K562 (cell line): ENCODE data around the gene CADM2. TPM values are rescaled to one million over a fixed set of nuclear protein-coding genes. Genes with fewer than 3 reads are reported as not detected.

Experiments used
- ATAC-seq: fragments of 200-7000 bp; cut with Tn5 transposase; 3 replicates; pipeline ENCODE4 v1.9.1; 2020; ENCODE audit warnings: moderate library complexity
- BruUV-seq: library from RNA; stranded (reverse); fragments of 400-500 nt; replicated peaks from 2 replicates; lab custom pipeline; 2021; lab: Mats Ljungman, UMichigan
- CTCF ChIA-PET: fragments of 300-600 bp; formaldehyde crosslinking; extraction: SDS; loops from one replicate; lab custom pipeline; 2021; ENCODE audit warnings: low intra/inter-chr PET ratio; lab: Yijun Ruan, JAX
- POLR2A ChIA-PET: fragments of 300-600, 350-650 bp; sonication (Branson Sonifier 250); formaldehyde crosslinking; extraction: SDS; loops from one replicate; lab custom pipeline; 2021; ENCODE audit warnings: antibody characterized with exemption, inconsistent platforms; lab: Yijun Ruan, JAX
- DNase-seq, 4 experiments: peaks; one replicate each; pipeline versions ENCODE4 v3.0.0 to v3.0.0-alpha.2; 2011 to 2018; ENCODE audit warnings: low spot score in 3 of 4, mixed read lengths in 3 of 4; ENCODE audit errors: extremely low read depth in 1 of 4
- FAIRE-seq: peaks from 2 replicates; lab custom pipeline; 2011; peaks lifted over from hg19 to GRCh38; lab: Jason Lieb, UNC
- H2AFZ ChIP-seq: 2 replicates; pipeline ENCODE4 v1.6.0; 2011; ENCODE audit warnings: low read depth, low read length, control low read depth, inconsistent platforms
- H3K27ac ChIP-seq: fragments of 200-600 bp; 3 replicates; pipeline ENCODE4 v1.8.0; 2011; ENCODE audit warnings: low read depth, mild to moderate bottlenecking, control low read depth, inconsistent platforms, low read length, moderate library complexity, mixed read lengths; ENCODE audit errors: extremely low read depth
- H3K27me3 ChIP-seq, 2 experiments: fragments of 300-600 bp in 1 of 2; 2 replicates in 1 of 2; 3 replicates in 1 of 2; pipeline versions ENCODE4 v1.6.0 to v1.8.0; 2011; ENCODE audit warnings: inconsistent platforms in 2 of 2, low read length in 2 of 2, mild to moderate bottlenecking in 1 of 2, mixed read lengths in 1 of 2, moderate library complexity in 1 of 2; ENCODE audit not compliant: control insufficient read depth in 2 of 2, insufficient read depth in 2 of 2
- H3K36me3 ChIP-seq: fragments of 300-600 bp; 3 replicates; pipeline ENCODE4 v1.8.0; 2011; ENCODE audit warnings: mild to moderate bottlenecking, low read length, inconsistent platforms; ENCODE audit not compliant: control insufficient read depth, insufficient read depth
- H3K4me1 ChIP-seq, 2 experiments: fragments of 200-600 bp in 1 of 2; replicated peaks in 1 of 2; 2 replicates in 1 of 2; 3 replicates in 1 of 2; pipeline versions ENCODE4 v1.5.1 to v1.8.0; 2011; ENCODE audit warnings: inconsistent platforms in 2 of 2, low read length in 2 of 2, mild to moderate bottlenecking in 1 of 2, mixed read lengths in 1 of 2, moderate library complexity in 1 of 2; ENCODE audit not compliant: control insufficient read depth in 2 of 2, insufficient read depth in 2 of 2
- H3K4me2 ChIP-seq: 2 replicates; pipeline ENCODE4 v1.6.1; 2011; ENCODE audit warnings: low read length, control low read depth, inconsistent platforms, mixed read lengths; ENCODE audit not compliant: insufficient read depth
- H3K4me3 ChIP-seq: fragments of 200-600 bp; sonication (generic), shearing (Covaris generic); 2 replicates; pipeline ENCODE4 v1.5.1; 2016; ENCODE audit warnings: control low read depth, inconsistent platforms
- H3K79me2 ChIP-seq: fragments of 200-600 bp; 3 replicates; pipeline ENCODE4 v1.8.0; 2011; ENCODE audit warnings: low read length, inconsistent platforms; ENCODE audit not compliant: control insufficient read depth, insufficient read depth
- H3K9ac ChIP-seq, 2 experiments: 2 replicates each; pipeline versions ENCODE4 v1.6.0 to v1.6.1; 2011; ENCODE audit warnings: low read depth in 2 of 2, low read length in 2 of 2, control low read depth in 1 of 2, inconsistent platforms in 1 of 2, mild to moderate bottlenecking in 1 of 2, mixed read lengths in 1 of 2; ENCODE audit not compliant: insufficient read depth in 1 of 2
- H3K9me1 ChIP-seq: one replicate; pipeline ENCODE4 v1.6.0; 2011; ENCODE audit warnings: inconsistent platforms, mild to moderate bottlenecking, low read length, moderate library complexity; ENCODE audit not compliant: control insufficient read depth, insufficient read depth
- H3K9me3 ChIP-seq: replicated peaks from 2 replicates; pipeline ENCODE4 v1.5.1; 2011; ENCODE audit warnings: low read depth, low read length, inconsistent platforms; ENCODE audit not compliant: control insufficient read depth, insufficient read depth
- H4K20me1 ChIP-seq: replicated peaks from 2 replicates; pipeline ENCODE4 v1.6.1; 2011; ENCODE audit warnings: low read length, inconsistent platforms, mixed read lengths; ENCODE audit not compliant: control insufficient read depth, insufficient read depth
- L3MBTL2 ChIP-seq: fragments of 450-650 bp; IDR thresholded peaks from 2 replicates; pipeline ENCODE4 v1.6.1; 2016; ENCODE audit warnings: mild to moderate bottlenecking, moderate library complexity
- WHSC1 ChIP-seq: IDR thresholded peaks from one replicate; pipeline ENCODE4 v1.6.1; 2012; ENCODE audit warnings: low read length, control low read depth, inconsistent platforms
- ZNF165 ChIP-seq: fragments of 250-450 bp; sonication (Bioruptor Pico); IDR thresholded peaks from 2 replicates; pipeline ENCODE4 v1.4.0; 2020; ENCODE audit warnings: borderline replicate concordance
- WGBS: fragments of 100-300 bp; shearing (Covaris generic); methylation state at CpG from one replicate; pipeline ENCODE4 v1.1.6; 2016; ENCODE audit warnings: low coverage, mixed read lengths; ENCODE audit not compliant: insufficient coverage; ENCODE audit errors: missing lambda C conversion rate; 5-methylcytosine and 5-hydroxymethylcytosine counted together
- in situ Hi-C: fragments of 300-500 bp; cut with MboI; formaldehyde crosslinking; loops from 4 replicates; pipeline ENCODE4 v1.15.0; 2018; ENCODE audit warnings: inconsistent platforms, mixed read lengths
- intact Hi-C: fragments of 100-400 bp; cut with micrococcal nuclease; formaldehyde crosslinking; loops from 2 replicates; pipeline ENCODE4 v1.14.2; 2022
- polyA plus RNA-seq, 8 experiments: library from polyadenylated mRNA; depleted of rRNA in 4 of 8; stranded (reverse) in 5 of 8; unstranded in 3 of 8; fragments of >200 nt; fragmentation: Nextera tagmentation in 2 of 8; fragmentation: Illumina TruSeq in 1 of 8; extraction: Ambion mirVana in 2 of 8; extraction: Trizol in 1 of 8; gene quantifications; 2 replicates each; pipeline versions ENCODE4 v1.2.1 to v1.2.3, GENCODE V29; 2011 to 2014; ENCODE audit warnings: inconsistent platforms in 1 of 8, missing spikeins in 1 of 8
- total RNA-seq, 7 experiments: library from RNA; depleted of rRNA in 6 of 7; stranded (reverse); fragments of >200 nt in 6 of 7; fragmentation: Illumina TruSeq in 2 of 7; extraction: Trizol in 2 of 7; gene quantifications; 2 replicates each; pipeline versions ENCODE4 v1.2.1 to v1.2.3, GENCODE V29; 2011 to 2021; ENCODE audit warnings: low replicate concordance in 1 of 7
- TF ChIP-seq, protein P1 (sequence below), 2 experiments: fragments of 450-650 bp in 1 of 2; sonication (generic) in 1 of 2; formaldehyde crosslinking; conservative IDR thresholded peaks; 2 replicates each; pipeline versions ENCODE4 v1.4.0 to v1.8.1; 2020 to 2022; ENCODE audit warnings: mild to moderate bottlenecking in 1 of 2, missing genetic modification reagents in 1 of 2
- TF ChIP-seq, protein P2 (sequence below), 2 experiments: fragments of 250-450 bp in 1 of 2; fragments of 450-650 bp in 1 of 2; sonication (Bioruptor Pico) in 1 of 2; IDR thresholded peaks; 2 replicates each; pipeline versions ENCODE4 v1.6.1 to v1.8.0; 2016 to 2021; ENCODE audit warnings: mild to moderate bottlenecking in 2 of 2, moderate library complexity in 2 of 2, missing compliant biosample characterization in 1 of 2, missing genetic modification characterization in 1 of 2
- TF ChIP-seq, protein P3 (sequence below): sonication (generic); formaldehyde crosslinking; IDR thresholded peaks from 2 replicates; pipeline ENCODE4 v1.8.1; 2023; ENCODE audit warnings: mild to moderate bottlenecking, missing genetic modification reagents, moderate library complexity

CADM2 gene
- total and polyA plus RNA-seq, 9 of the 15 experiments (the other 6 are each of a cell fraction or from before 2014, with no cell fraction given) = 0.11 to 3.2 (median 0.95) TPM

DNA sequence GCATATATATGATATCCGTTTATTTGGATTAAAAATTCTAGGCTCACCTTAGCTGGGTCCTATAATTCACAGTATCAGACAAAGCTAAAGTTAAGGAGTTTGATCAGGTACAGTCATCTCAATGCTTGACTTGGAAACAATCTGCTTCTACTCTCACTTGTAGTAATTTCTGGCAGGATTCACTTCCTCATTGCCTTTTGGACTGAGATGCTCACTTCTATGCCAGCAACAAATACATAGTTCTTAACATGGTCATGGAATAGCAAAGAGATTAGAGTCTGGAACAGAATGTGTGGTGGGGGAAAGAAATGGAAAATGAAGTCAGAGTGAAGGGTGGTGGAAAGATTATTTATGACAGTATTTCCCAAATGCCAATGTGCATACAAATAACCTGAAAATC is 693.6 kb downstream of the CADM2 start:
- ChIA-PET POLR2A (no interaction called here), CTCF (no interaction called here)
- H3K4me2 ChIP-seq = no peak overlapping the region
- in situ Hi-C loops = no loop called here
- H3K27me3 ChIP-seq = no peaks in the 10 kb centered on the region
- 10% methylated on average over 1 of the region's 1 CpG for WGBS
- no peaks in the 10 kb centered on the region for H3K4me1 ChIP-seq
- no peak for ATAC-seq
- no TSS peak for BruUV-seq
- no peaks in the 10 kb centered on the region for H3K9me1 ChIP-seq
- no peaks in the 10 kb centered on the region for H4K20me1 ChIP-seq
- H3K9ac ChIP-seq = no peak overlapping the region
- no peaks in the 10 kb centered on the region for H3K36me3 ChIP-seq
- FAIRE-seq = no peak
- no peak overlapping the region for H3K27ac ChIP-seq
- TF ChIP-seq, protein P1, sequence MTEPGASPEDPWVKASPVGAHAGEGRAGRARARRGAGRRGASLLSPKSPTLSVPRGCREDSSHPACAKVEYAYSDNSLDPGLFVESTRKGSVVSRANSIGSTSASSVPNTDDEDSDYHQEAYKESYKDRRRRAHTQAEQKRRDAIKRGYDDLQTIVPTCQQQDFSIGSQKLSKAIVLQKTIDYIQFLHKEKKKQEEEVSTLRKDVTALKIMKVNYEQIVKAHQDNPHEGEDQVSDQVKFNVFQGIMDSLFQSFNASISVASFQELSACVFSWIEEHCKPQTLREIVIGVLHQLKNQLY (CRISPR knock-in tag; conservative IDR thresholded peaks at IDR 0.05) = no peak
- TF ChIP-seq L3MBTL2 (no peak), ZNF165 (CRISPR knock-in tag) (no peak)
- TF ChIP-seq, protein P2, sequence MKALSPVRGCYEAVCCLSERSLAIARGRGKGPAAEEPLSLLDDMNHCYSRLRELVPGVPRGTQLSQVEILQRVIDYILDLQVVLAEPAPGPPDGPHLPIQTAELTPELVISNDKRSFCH (CRISPR knock-in tag; IDR thresholded peaks at IDR 0.05) = no peak
- TF ChIP-seq, protein P2 (tag; IDR thresholded peaks at IDR 0.05) = no peak
- no peaks in the 10 kb centered on the region for H3K9me3 ChIP-seq
- H3K4me3 ChIP-seq = no peak overlapping the region
- H3K79me2 ChIP-seq = no peaks in the 10 kb centered on the region
- intact Hi-C loops = no loop called here
- no peak for DNase-seq
- H2AFZ ChIP-seq = no peak overlapping the region

DNA sequence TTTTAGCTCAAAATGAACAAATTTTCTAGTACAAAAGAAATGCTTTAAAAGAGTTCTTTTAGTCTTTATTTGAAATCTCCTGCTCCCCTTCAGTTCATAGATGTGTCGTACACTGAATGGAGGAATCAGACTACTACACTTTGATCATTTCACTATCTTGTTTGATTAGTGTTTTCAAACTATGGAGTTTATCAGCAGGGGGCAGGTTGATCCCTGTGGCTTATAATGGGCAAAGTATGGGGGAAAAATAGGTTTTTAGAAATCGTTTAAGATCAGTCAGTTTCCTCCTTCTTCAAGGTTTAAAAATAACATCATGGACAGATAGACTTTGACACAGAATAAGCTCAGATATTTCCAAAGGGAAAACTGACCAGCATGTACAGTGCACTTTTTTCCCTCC is 701.7 kb downstream of the CADM2 start:
- CTCF ChIA-PET = no interaction called here
- Histone ChIP-seq H3K9ac (no peak overlapping the region), H3K4me1 (no peaks in the 10 kb centered on the region), H3K4me2 (no peak overlapping the region), H3K36me3 (no peaks in the 10 kb centered on the region), H2AFZ (no peak overlapping the region), H4K20me1 (no peaks in the 10 kb centered on the region), H3K4me3 (no peak overlapping the region), H3K79me2 (no peaks in the 10 kb centered on the region), H3K27me3 (no peaks in the 10 kb centered on the region), H3K27ac (no peak overlapping the region), H3K9me3 (no peaks in the 10 kb centered on the region), H3K9me1 (no peaks in the 10 kb centered on the region)
- intact Hi-C loops = no loop called here
- ATAC-seq (no peak), DNase-seq (no peak), FAIRE-seq (no peak)
- POLR2A ChIA-PET = no interaction called here
- WGBS = 3% methylated on average over 2 of the region's 2 CpGs
- in situ Hi-C loops = no loop called here
- BruUV-seq = no TSS peak
- no peak for TF ChIP-seq WHSC1
- TF ChIP-seq, protein P3, sequence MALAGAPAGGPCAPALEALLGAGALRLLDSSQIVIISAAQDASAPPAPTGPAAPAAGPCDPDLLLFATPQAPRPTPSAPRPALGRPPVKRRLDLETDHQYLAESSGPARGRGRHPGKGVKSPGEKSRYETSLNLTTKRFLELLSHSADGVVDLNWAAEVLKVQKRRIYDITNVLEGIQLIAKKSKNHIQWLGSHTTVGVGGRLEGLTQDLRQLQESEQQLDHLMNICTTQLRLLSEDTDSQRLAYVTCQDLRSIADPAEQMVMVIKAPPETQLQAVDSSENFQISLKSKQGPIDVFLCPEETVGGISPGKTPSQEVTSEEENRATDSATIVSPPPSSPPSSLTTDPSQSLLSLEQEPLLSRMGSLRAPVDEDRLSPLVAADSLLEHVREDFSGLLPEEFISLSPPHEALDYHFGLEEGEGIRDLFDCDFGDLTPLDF (CRISPR knock-in tag) = no peak
